Lung microvascular endothelial cell (primary cell): Measurements from ENCODE around the gene SCYGR4. TPM values are rescaled to one million over a fixed set of nuclear protein-coding genes. Genes with fewer than 3 reads are reported as not detected.
"Not testable (repeated sequence)": the region's sequence is repeated elsewhere in the genome, so short reads cannot be mapped to it uniquely, and the experiment has no call there.

Experiments
- DNase-seq, 2 donors: peaks; one replicate each; pipeline versions ENCODE4 v3.0.0 to v3.0.0-alpha.2; 2010; ENCODE audit warnings: low read depth in 2 of 2
- total RNA-seq: library from RNA; depleted of rRNA; stranded (reverse); fragments of >200 nt; gene quantifications from 2 replicates; pipeline ENCODE4 v1.2.1, GENCODE V29; 2014

SCYGR4 gene
- not detected in 2 replicates for total RNA-seq

- peak; percentile 24 to 80 for DNase-seq
These were observed at the start of gene SCYGR4 for GRCh38 chr2:227617316-227618230. Gene SCYGR4 (plus strand): TSS chr2:227617498. CDS start chr2:227617498, 0 bp downstream.

GRCh38 chr2:227568852-227569169 lies 48.5 kb upstream of the SCYGR4 start:
- no peak for DNase-seq

- no peak for DNase-seq
These were observed 46.7 kb upstream of the SCYGR4 start for GRCh38 chr2:227570615-227571014.

GRCh38 chr2:227576110-227576509 lies 41.2 kb upstream of the SCYGR4 start:
- DNase-seq = peak in 1 of 2 donors; percentile 91

GRCh38 chr2:227576812-227577211 lies 40.5 kb upstream of the SCYGR4 start:
- no peak for DNase-seq

- DNase-seq = no peak
These were observed 39.7 kb upstream of the SCYGR4 start for GRCh38 chr2:227577555-227577954.

GRCh38 chr2:227578642-227579041 lies 38.7 kb upstream of the SCYGR4 start:
- no peak for DNase-seq

- no peak for DNase-seq
These were observed 37.5 kb upstream of the SCYGR4 start for GRCh38 chr2:227579791-227580190.

GRCh38 chr2:227582369-227582768 lies 34.9 kb upstream of the SCYGR4 start:
- DNase-seq = no peak

- no peak for DNase-seq
These were observed 24.5 kb upstream of the SCYGR4 start for GRCh38 chr2:227592694-227593387.

- no peak for DNase-seq
These were observed 21.5 kb upstream of the SCYGR4 start for GRCh38 chr2:227595797-227596196.

- DNase-seq = no peak
These were observed 20.3 kb upstream of the SCYGR4 start for GRCh38 chr2:227597036-227597435.

- no peak for DNase-seq
These were observed 19.3 kb upstream of the SCYGR4 start for GRCh38 chr2:227597998-227598397.

- DNase-seq = not testable (repeated sequence)
These were observed 18.3 kb upstream of the SCYGR4 start, which contains the start of gene SCYGR2 for GRCh38 chr2:227598835-227599503. Gene SCYGR2 (plus strand): TSS chr2:227598893. CDS start chr2:227598893, 0 bp downstream.

- no peak for DNase-seq
These were observed 14.9 kb upstream of the SCYGR4 start for GRCh38 chr2:227602358-227602757.

- no peak for DNase-seq
These were observed 10.8 kb upstream of the SCYGR4 start for GRCh38 chr2:227606476-227606875.

- no peak for DNase-seq
These were observed 9.4 kb upstream of the SCYGR4 start for GRCh38 chr2:227607941-227608340.

- DNase-seq = no peak
These were observed 8.5 kb upstream of the SCYGR4 start for GRCh38 chr2:227608561-227609338.

GRCh38 chr2:227610123-227610522 lies 7.2 kb upstream of the SCYGR4 start:
- DNase-seq = no peak

- no peak for DNase-seq
These were observed 4.6 kb upstream of the SCYGR4 start for GRCh38 chr2:227612546-227613271.

GRCh38 chr2:227613272-227613660 lies 4.0 kb upstream of the SCYGR4 start:
- DNase-seq = no peak
